H1 (cell line): ENCODE measurements around the gene HACD2. TPM values are rescaled to one million over a fixed set of nuclear protein-coding genes. Genes with fewer than 3 reads are reported as not detected.

Source experiments
- CTCF ChIA-PET: fragments of 300-600 bp; sonication (Branson Sonifier 250); formaldehyde crosslinking; loops from one replicate; lab custom pipeline; 2021; ENCODE audit not compliant: partially characterized antibody; lab: Charles Lee
- POLR2A ChIA-PET: fragments of 300-600 bp; sonication (Branson Sonifier 250); formaldehyde crosslinking; loops from one replicate; lab custom pipeline; 2021; ENCODE audit warnings: inconsistent platforms; ENCODE audit not compliant: partially characterized antibody; lab: Charles Lee
- DNase-seq, 2 experiments: peaks; one replicate each; pipeline versions ENCODE4 v3.0.0 to v3.0.0-alpha.2; 2010 to 2022; ENCODE audit warnings: low spot score in 2 of 2, low read depth in 1 of 2, mixed read lengths in 1 of 2
- FAIRE-seq: peaks from 2 replicates; lab custom pipeline; 2011; peaks lifted over from hg19 to GRCh38; lab: Jason Lieb, UNC
- H2AFZ ChIP-seq: 2 replicates; pipeline ENCODE4 v1.8.1; 2012; ENCODE audit warnings: low read length, inconsistent platforms
- H2AK5ac ChIP-seq: 2 replicates; pipeline ENCODE4 v1.6.1; 2013; ENCODE audit warnings: low read depth, low read length
- H2BK120ac ChIP-seq: replicated peaks from 2 replicates; pipeline ENCODE3; 2013; ENCODE audit warnings: low read depth, low read length, inconsistent platforms
- H2BK12ac ChIP-seq: 2 replicates; pipeline ENCODE4 v1.6.1; 2013; ENCODE audit warnings: low read depth, low read length
- H2BK15ac ChIP-seq: 2 replicates; pipeline ENCODE4 v1.6.1; 2013; ENCODE audit warnings: low read length
- H2BK20ac ChIP-seq: 2 replicates; pipeline ENCODE4 v1.6.1; 2013; ENCODE audit warnings: low read length
- H2BK5ac ChIP-seq: 2 replicates; pipeline ENCODE4 v1.6.1; 2013; ENCODE audit warnings: low read depth, low read length
- H3K14ac ChIP-seq: 2 replicates; pipeline ENCODE4 v1.6.1; 2013; ENCODE audit warnings: inconsistent platforms; ENCODE audit not compliant: insufficient read length
- H3K18ac ChIP-seq: 2 replicates; pipeline ENCODE4 v1.6.1; 2013; ENCODE audit warnings: low read length; ENCODE audit errors: extremely low read depth
- H3K23ac ChIP-seq: 2 replicates; pipeline ENCODE4 v1.6.1; 2013; ENCODE audit warnings: inconsistent platforms; ENCODE audit not compliant: insufficient read length
- H3K23me2 ChIP-seq: 2 replicates; pipeline ENCODE4 v1.6.1; 2013; ENCODE audit warnings: low read depth, low read length
- H3K27ac ChIP-seq: 2 replicates; pipeline ENCODE4 v1.6.1; 2011; ENCODE audit warnings: low read depth, low read length, inconsistent platforms
- H3K27me3 ChIP-seq, 4 experiments: replicated peaks in 1 of 4; 1 replicate in 1 of 4; 2 replicates in 3 of 4; pipeline versions ENCODE4 v1.6.1 to v1.8.1; 2011 to 2013; ENCODE audit warnings: low read length in 3 of 4, mild to moderate bottlenecking in 3 of 4, inconsistent platforms in 2 of 4, mixed read lengths in 2 of 4, moderate library complexity in 1 of 4; ENCODE audit not compliant: control insufficient read depth in 3 of 4, insufficient read depth in 3 of 4; ENCODE audit errors: extremely low read depth in 1 of 4
- H3K36me3 ChIP-seq, 4 experiments: 2 replicates each; pipeline versions ENCODE4 v1.6.1 to v1.8.1; 2011 to 2013; ENCODE audit warnings: mild to moderate bottlenecking in 4 of 4, low read length in 3 of 4, moderate library complexity in 2 of 4, control low read depth in 1 of 4, inconsistent platforms in 1 of 4; ENCODE audit not compliant: insufficient read depth in 4 of 4, control insufficient read depth in 2 of 4
- H3K4ac ChIP-seq: replicated peaks from 2 replicates; pipeline ENCODE3; 2013; ENCODE audit warnings: low read length, low read depth, mixed read lengths, inconsistent platforms; ENCODE audit not compliant: insufficient read length
- H3K4me1 ChIP-seq, 4 experiments: replicated peaks in 1 of 4; 1 replicate in 1 of 4; 2 replicates in 3 of 4; pipeline versions ENCODE4 v1.6.1 to v1.8.1; 2011 to 2013; ENCODE audit warnings: low read length in 3 of 4, inconsistent platforms in 2 of 4, mixed read lengths in 1 of 4; ENCODE audit not compliant: insufficient read depth in 4 of 4, control insufficient read depth in 3 of 4
- H3K4me2 ChIP-seq, 2 experiments: 2 replicates each; pipeline versions ENCODE4 v1.6.1 to v1.8.1; 2011 to 2013; ENCODE audit warnings: low read depth in 2 of 2, low read length in 2 of 2, control low read depth in 1 of 2, inconsistent platforms in 1 of 2, mild to moderate bottlenecking in 1 of 2; ENCODE audit not compliant: insufficient read depth in 1 of 2
- H3K4me3 ChIP-seq, 4 experiments: fragments of 200-600, 300-600 bp in 1 of 4; sonication (generic), shearing (Covaris generic), sonication (Bioruptor Twin) in 1 of 4; 2 replicates each; pipeline versions ENCODE4 v1.5.1 to v1.8.1; 2011 to 2016; ENCODE audit warnings: low read length in 4 of 4, low read depth in 3 of 4, control low read depth in 2 of 4, inconsistent platforms in 2 of 4, mild to moderate bottlenecking in 2 of 4, mixed read lengths in 1 of 4, moderate library complexity in 1 of 4; ENCODE audit not compliant: insufficient read depth in 2 of 4; ENCODE audit errors: extremely low read depth in 1 of 4
- H3K56ac ChIP-seq: replicated peaks from 2 replicates; pipeline ENCODE3; 2013; ENCODE audit warnings: low read depth, mild to moderate bottlenecking, mixed read lengths, low read length, inconsistent platforms; ENCODE audit not compliant: insufficient read length
- H3K79me1 ChIP-seq: 2 replicates; pipeline ENCODE4 v1.6.1; 2013; ENCODE audit warnings: low read depth, low read length, control low read depth
- H3K79me2 ChIP-seq, 2 experiments: 2 replicates each; pipeline versions ENCODE4 v1.6.1 to v1.8.1; 2012 to 2013; ENCODE audit warnings: low read length in 2 of 2, mild to moderate bottlenecking in 2 of 2, inconsistent platforms in 1 of 2; ENCODE audit not compliant: insufficient read depth in 2 of 2, control insufficient read depth in 1 of 2
- H3K9ac ChIP-seq, 4 experiments: replicated peaks in 1 of 4; 1 replicate in 1 of 4; 2 replicates in 3 of 4; pipeline versions ENCODE4 v1.6.1 to v1.8.1; 2011 to 2013; ENCODE audit warnings: low read depth in 3 of 4, low read length in 3 of 4, control low read depth in 2 of 4, mild to moderate bottlenecking in 2 of 4, moderate library complexity in 2 of 4, inconsistent platforms in 1 of 4; ENCODE audit errors: extremely low read depth in 1 of 4
- H3K9me3 ChIP-seq, 2 experiments: 2 replicates each; pipeline versions ENCODE4 v1.6.1 to v1.8.1; 2012 to 2013; ENCODE audit warnings: mild to moderate bottlenecking in 2 of 2, moderate library complexity in 2 of 2, control low read depth in 1 of 2, inconsistent platforms in 1 of 2, low read depth in 1 of 2, low read length in 1 of 2, mixed read lengths in 1 of 2; ENCODE audit not compliant: insufficient read depth in 2 of 2
- H4K20me1 ChIP-seq, 2 experiments: replicated peaks in 1 of 2; 2 replicates each; pipeline versions ENCODE3 to v1.8.1; 2011 to 2013; ENCODE audit warnings: inconsistent platforms in 2 of 2, low read length in 2 of 2, mild to moderate bottlenecking in 1 of 2; ENCODE audit not compliant: insufficient read depth in 2 of 2, control insufficient read depth in 1 of 2
- H4K5ac ChIP-seq: 2 replicates; pipeline ENCODE4 v1.6.1; 2013; ENCODE audit warnings: low read length, low read depth, mixed read lengths, inconsistent platforms; ENCODE audit not compliant: insufficient read length
- H4K8ac ChIP-seq: 2 replicates; pipeline ENCODE4 v1.8.0; 2013; ENCODE audit warnings: mild to moderate bottlenecking, moderate library complexity, low read length, inconsistent platforms; ENCODE audit not compliant: insufficient read depth; ENCODE audit errors: extremely low read depth
- H4K91ac ChIP-seq: replicated peaks from 2 replicates; pipeline ENCODE3; 2013; ENCODE audit warnings: low read length, mixed read lengths, inconsistent platforms; ENCODE audit not compliant: insufficient read length
- CHD2 ChIP-seq: IDR thresholded peaks from 2 replicates; pipeline ENCODE4 v1.6.1; 2012; ENCODE audit warnings: low read length, improper control_type of control experiment
- CREB1 ChIP-seq: IDR thresholded peaks from 2 replicates; pipeline ENCODE4 v1.6.1; 2012; ENCODE audit warnings: inconsistent platforms
- POU5F1 ChIP-seq: IDR thresholded peaks from 2 replicates; pipeline ENCODE4 v1.6.1; 2011; ENCODE audit warnings: low read depth, mild to moderate bottlenecking, low read length, moderate library complexity
- SIN3A ChIP-seq, 2 experiments: IDR thresholded peaks in 1 of 2; conservative IDR thresholded peaks in 1 of 2; 2 replicates each; pipeline ENCODE4 v1.6.1; 2011 to 2012; ENCODE audit warnings: low read length in 2 of 2, improper control_type of control experiment in 1 of 2, low read depth in 1 of 2, mild to moderate bottlenecking in 1 of 2
- ZNF274 ChIP-seq: IDR thresholded peaks from 2 replicates; pipeline ENCODE4 v1.7.0; 2012; ENCODE audit warnings: low read length, borderline replicate concordance; ENCODE audit errors: extremely low read depth
- polyA plus RNA-seq, 7 experiments: library from polyadenylated mRNA; depleted of rRNA in 3 of 7; stranded (reverse) in 5 of 7; unstranded in 2 of 7; fragments of >200 nt in 5 of 7; fragments of 200-250 nt in 2 of 7; gene quantifications; 1 replicate in 5 of 7; 2 replicates in 1 of 7; 4 replicates in 1 of 7; pipeline versions ENCODE4 v1.2.1 to v1.2.3, GENCODE V29; 2011 to 2013; ENCODE audit warnings: missing spikeins in 2 of 7, mixed read lengths in 2 of 7
- total RNA-seq: library from RNA; stranded (reverse); fragmentation: NEBNext Ultra II Directional; extraction: Animal tissue kit (Norgen Biotek cat#: 25700); gene quantifications from 2 replicates; pipeline ENCODE4 v1.2.1, GENCODE V29; 2021
- TF ChIP-seq, protein P1 (sequence below): IDR thresholded peaks from 2 replicates; pipeline ENCODE4 v1.6.1; 2012; ENCODE audit warnings: low read length, inconsistent platforms

HACD2 gene
- total and polyA plus RNA-seq, 2 of the 8 experiments (the other 6 are each of a cell fraction or from before 2014, with no cell fraction given) = 24.9 to 31.2 TPM

GRCh38 chr3:123568875-123569274 lies 16.0 kb downstream of the HACD2 start:
- Histone ChIP-seq H2BK5ac (no peak overlapping the region), H3K23ac (no peak overlapping the region), H2AK5ac (no peak overlapping the region), H3K27ac (no peak overlapping the region), H3K4ac (no peak overlapping the region), H3K14ac (no peak overlapping the region), H3K9ac (no peak overlapping the region), H3K27me3 (no peaks in the 10 kb centered on the region), H2AFZ (no peak overlapping the region), H4K91ac (no peak overlapping the region), H4K20me1 (no peaks in the 10 kb centered on the region), H3K18ac (no peak overlapping the region), H3K9me3 (no peaks in the 10 kb centered on the region), H2BK120ac (no peak overlapping the region), H3K79me2 (0 out of 4 replicates have a peak, but pooled peaks cover 0 to 2% of the 10 kb centered on the region in 2 experiments), H4K5ac (no peak overlapping the region), H4K8ac (no peak overlapping the region), H3K56ac (no peak overlapping the region), H2BK12ac (no peak overlapping the region), H2BK15ac (no peak overlapping the region), H3K23me2 (no peaks in the 10 kb centered on the region; the same call in 1 of the 2 replicates), H3K4me3 (no peak overlapping the region), H3K4me1 (0 out of 7 replicates have a peak, but pooled peaks cover 0 to 4% (median 0%) of the 10 kb centered on the region in 4 experiments), H3K4me2 (no peak overlapping the region), H2BK20ac (no peak overlapping the region), H3K79me1 (no peaks in the 10 kb centered on the region), H3K36me3 (no peaks in the 10 kb centered on the region)
- FAIRE-seq (no peak), DNase-seq (no peak)
- CTCF ChIA-PET = interaction anchor here (1.0 to 2.7 kb wide), 3 partner anchors 9 to 16 kb away, joined by 4 to 20 read pairs (median 4); no protein-coding TSS in a partner anchor
- POLR2A ChIA-PET = interaction anchor here (2.1 kb wide), 1 partner anchor 15 kb away, joined by 6 read pairs; the partner anchor contains the start of gene HACD2
- TF ChIP-seq CHD2 = no peak
- TF ChIP-seq SIN3A (conservative IDR thresholded peaks at IDR 0.05 in 1 of 2, IDR thresholded peaks at IDR 0.05 in 1 of 2; ENCODE audit: low read depth in 1 of 2, low read length in 2 of 2) = no peak
- no peak for TF ChIP-seq ZNF274
- TF ChIP-seq, protein P1, sequence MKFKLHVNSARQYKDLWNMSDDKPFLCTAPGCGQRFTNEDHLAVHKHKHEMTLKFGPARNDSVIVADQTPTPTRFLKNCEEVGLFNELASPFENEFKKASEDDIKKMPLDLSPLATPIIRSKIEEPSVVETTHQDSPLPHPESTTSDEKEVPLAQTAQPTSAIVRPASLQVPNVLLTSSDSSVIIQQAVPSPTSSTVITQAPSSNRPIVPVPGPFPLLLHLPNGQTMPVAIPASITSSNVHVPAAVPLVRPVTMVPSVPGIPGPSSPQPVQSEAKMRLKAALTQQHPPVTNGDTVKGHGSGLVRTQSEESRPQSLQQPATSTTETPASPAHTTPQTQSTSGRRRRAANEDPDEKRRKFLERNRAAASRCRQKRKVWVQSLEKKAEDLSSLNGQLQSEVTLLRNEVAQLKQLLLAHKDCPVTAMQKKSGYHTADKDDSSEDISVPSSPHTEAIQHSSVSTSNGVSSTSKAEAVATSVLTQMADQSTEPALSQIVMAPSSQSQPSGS = no peak
- TF ChIP-seq CREB1 = no peak
- TF ChIP-seq POU5F1 = no peak
